GM12878 (cell line): Measurements from ENCODE around the gene KRT86.

Experiments used
- CHD1 ChIP-seq: IDR thresholded peaks from 2 replicates; pipeline ENCODE4 v1.6.1; 2012; ENCODE audit warnings: low read depth, low read length, improper control_type of control experiment
- MAX ChIP-seq: IDR thresholded peaks from 2 replicates; pipeline ENCODE4 v1.6.1; 2012; ENCODE audit warnings: low read depth, low read length, improper control_type of control experiment
- RFX5 ChIP-seq: IDR thresholded peaks from 2 replicates; pipeline ENCODE4 v1.6.1; 2011; ENCODE audit warnings: low read depth, low read length, improper control_type of control experiment
- ZZZ3 ChIP-seq: IDR thresholded peaks from 2 replicates; pipeline ENCODE4 v1.6.1; 2011; ENCODE audit warnings: low read depth; ENCODE audit not compliant: control insufficient read depth, insufficient read length

- TF ChIP-seq RFX5 (no peak), MAX (no peak), ZZZ3 (no peak), CHD1 (no peak)
These were observed 72.6 kb downstream of the KRT86 start for GRCh38 chr12:52347016-52347415.
